Activated T-cell treated with anti-CD3 and anti-CD28 coated beads, Interleukin-2, amount 50 U/mL, for 72 hours (primary cell): ENCODE data around the gene SYT13. TPM values are rescaled to one million over a fixed set of nuclear protein-coding genes. Genes with fewer than 3 reads are reported as not detected.

Experiments used
- ATAC-seq, 2 donors: fragments of 150-1000 bp; cut with Tn5 transposase; replicated peaks in 1 of 2; 2 replicates each; pipeline ENCODE4 v1.10.0; 2021; ENCODE audit warnings: moderate library complexity in 2 of 2, mild to moderate bottlenecking in 1 of 2
- DNase-seq, 2 donors: peaks; one replicate each; pipeline ENCODE4 v3.0.0; 2021 to 2022; ENCODE audit warnings: mixed read lengths in 1 of 2
- H3K27ac Mint-ChIP-seq: one replicate; pipeline ENCODE4 v1.8.0; 2022; ENCODE audit warnings: mild to moderate bottlenecking, moderate library complexity, mixed read lengths
- H3K27me3 Mint-ChIP-seq: one replicate; pipeline ENCODE4 v1.8.0; 2022; ENCODE audit warnings: low read depth, mixed read lengths
- H3K36me3 Mint-ChIP-seq, 2 donors: one replicate each; pipeline ENCODE4 v1.8.0; 2022; ENCODE audit warnings: mixed read lengths in 2 of 2, mild to moderate bottlenecking in 1 of 2; ENCODE audit not compliant: insufficient read depth in 2 of 2
- H3K4me1 Mint-ChIP-seq: one replicate; pipeline ENCODE4 v1.8.0; 2022; ENCODE audit warnings: low read depth, mixed read lengths
- H3K4me3 Mint-ChIP-seq, 2 donors: one replicate each; pipeline ENCODE4 v1.8.0; 2022; ENCODE audit warnings: mild to moderate bottlenecking in 2 of 2, mixed read lengths in 2 of 2, moderate library complexity in 2 of 2
- H3K9me3 Mint-ChIP-seq, 2 donors: one replicate each; pipeline ENCODE4 v1.8.0; 2022; ENCODE audit warnings: mixed read lengths in 2 of 2
- total RNA-seq, 2 donors: library from RNA; stranded (reverse); gene quantifications; one replicate each; pipeline ENCODE4 v1.2.3, GENCODE V29; 2022

Gene SYT13
- total RNA-seq, 2 donors from 2014 or later: not detected

DNA sequence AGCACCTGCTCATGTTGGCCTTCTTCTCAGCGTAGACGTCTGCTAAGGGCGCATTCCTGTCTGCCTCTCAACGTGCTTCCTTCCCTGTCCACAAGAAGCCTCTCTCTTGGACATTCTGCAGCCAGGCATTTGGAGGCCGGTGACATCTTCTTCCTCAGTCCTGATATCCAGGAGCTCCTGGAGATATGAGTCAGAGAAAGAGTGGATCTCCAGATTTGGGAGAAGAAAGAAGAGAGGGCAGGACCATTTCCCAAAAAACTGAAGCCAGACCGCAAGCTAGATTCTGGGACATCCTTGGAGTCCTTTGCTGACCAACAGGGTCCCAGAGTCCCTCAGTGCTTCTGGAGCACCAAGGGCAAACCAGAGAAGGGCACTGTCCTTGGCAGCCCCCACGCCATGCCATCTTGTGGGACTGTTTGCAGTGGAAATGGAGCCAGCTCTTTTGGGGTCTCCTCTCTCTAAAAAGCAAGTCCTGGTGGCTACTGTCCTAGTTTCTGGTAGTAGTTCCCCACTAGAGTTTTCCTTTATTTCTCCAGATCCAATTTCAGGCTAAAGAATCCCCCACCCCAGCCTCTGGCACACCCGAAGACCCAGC, 36.1 kb upstream of the SYT13 start:
- ATAC-seq (no peak), DNase-seq (no peak)
- Mint-ChIP-seq H3K9me3 (peaks cover 0 to 3% of the 10 kb centered on the region in 2 donors), H3K27me3 (peaks cover 22% of the 10 kb centered on the region), H3K4me1 (no peaks in the 10 kb centered on the region), H3K36me3 (peaks cover 0 to 2% of the 10 kb centered on the region in 2 donors), H3K4me3 (no peak overlapping the region), H3K27ac (no peak overlapping the region)

DNA sequence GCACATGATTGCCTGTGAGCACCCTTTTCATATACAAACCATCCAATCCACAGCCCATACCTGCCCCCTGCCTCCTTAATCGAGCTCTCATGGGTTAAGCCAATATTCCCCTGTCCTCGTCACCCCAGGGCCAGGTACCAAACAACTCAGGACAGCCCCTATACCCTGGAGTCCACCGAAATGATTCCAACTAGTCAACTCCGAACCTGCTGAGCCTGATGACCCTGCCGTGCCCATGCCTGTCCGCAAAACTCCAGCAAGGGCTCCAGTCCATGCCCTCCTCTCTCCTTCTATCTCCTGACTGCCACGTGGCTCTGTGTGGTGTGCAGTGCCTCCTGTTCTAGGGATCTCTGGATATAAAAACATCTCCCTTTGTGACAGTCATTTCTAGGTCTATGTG, 35.5 kb upstream of the SYT13 start:
- no peaks in the 10 kb centered on the region for H3K9me3 Mint-ChIP-seq
- no peaks in the 10 kb centered on the region for H3K4me1 Mint-ChIP-seq
- no peaks in the 10 kb centered on the region for H3K36me3 Mint-ChIP-seq

DNA sequence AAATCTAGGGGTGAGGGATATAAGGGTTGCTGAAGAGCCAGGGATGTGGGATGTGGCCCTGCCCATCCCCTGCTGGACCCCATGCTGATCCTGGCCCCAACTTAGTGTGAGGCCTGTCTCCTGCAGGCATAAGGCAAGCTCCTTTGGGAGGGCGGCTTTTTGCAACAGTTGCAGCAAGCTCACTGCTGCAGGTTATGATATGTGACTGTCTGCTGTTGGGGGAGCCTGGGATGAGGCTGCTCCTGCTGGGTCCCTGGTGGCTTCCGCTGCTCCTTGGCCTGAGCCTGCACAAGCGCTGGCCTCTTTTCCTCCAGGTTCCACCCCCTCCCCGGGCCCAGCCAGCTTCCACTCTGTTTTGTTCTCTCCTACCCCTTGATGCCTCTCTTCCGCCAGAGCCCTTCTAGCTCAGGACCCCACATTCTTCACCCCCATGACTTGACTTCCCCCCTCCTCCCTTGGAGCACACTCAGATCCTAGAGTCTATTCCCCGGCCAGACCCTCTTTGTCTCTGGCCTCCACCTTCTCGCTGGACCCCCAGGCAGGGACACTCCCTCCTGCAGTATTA, 35.0 kb upstream of the SYT13 start:
- ATAC-seq (no peak), DNase-seq (no peak)
- H3K36me3 Mint-ChIP-seq: no peaks in the 10 kb centered on the region
- no peaks in the 10 kb centered on the region for H3K4me1 Mint-ChIP-seq
- no peak overlapping the region for H3K27ac Mint-ChIP-seq
- H3K9me3 Mint-ChIP-seq: no peaks in the 10 kb centered on the region
- peaks cover 22% of the 10 kb centered on the region for H3K27me3 Mint-ChIP-seq
- no peak overlapping the region for H3K4me3 Mint-ChIP-seq

More for the DNA sequence above, 35.5 kb upstream of the SYT13 start:
- no peak for ATAC-seq
- peaks cover 20% of the 10 kb centered on the region for H3K27me3 Mint-ChIP-seq
- H3K27ac Mint-ChIP-seq: no peak overlapping the region
- H3K4me3 Mint-ChIP-seq: no peak overlapping the region
- no peak for DNase-seq

DNA sequence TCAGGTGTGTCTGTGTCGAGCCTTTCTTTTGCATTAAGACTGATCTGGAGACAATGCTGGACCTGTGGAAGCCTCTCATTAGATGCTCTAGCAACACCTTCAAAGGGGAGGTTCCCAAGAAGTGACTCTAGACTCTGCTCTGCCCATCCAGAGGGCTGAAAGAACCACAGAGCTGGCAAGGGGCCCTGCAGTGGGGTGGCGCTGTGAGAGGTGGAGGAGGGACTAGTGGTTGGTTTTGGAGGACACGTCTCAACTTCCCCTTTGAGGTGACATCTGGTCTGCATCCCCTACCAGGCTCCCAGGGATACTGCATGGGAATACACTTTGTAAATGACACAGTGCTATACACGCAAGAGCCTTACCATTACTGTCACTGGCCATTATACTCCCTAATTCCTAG, 34.2 kb upstream of the SYT13 start:
- Mint-ChIP-seq H3K9me3 (no peaks in the 10 kb centered on the region), H3K36me3 (no peaks in the 10 kb centered on the region), H3K4me3 (no peak overlapping the region), H3K4me1 (no peaks in the 10 kb centered on the region), H3K27me3 (peaks cover 19% of the 10 kb centered on the region), H3K27ac (no peak overlapping the region)
- ATAC-seq: no peak
- no peak for DNase-seq

DNA sequence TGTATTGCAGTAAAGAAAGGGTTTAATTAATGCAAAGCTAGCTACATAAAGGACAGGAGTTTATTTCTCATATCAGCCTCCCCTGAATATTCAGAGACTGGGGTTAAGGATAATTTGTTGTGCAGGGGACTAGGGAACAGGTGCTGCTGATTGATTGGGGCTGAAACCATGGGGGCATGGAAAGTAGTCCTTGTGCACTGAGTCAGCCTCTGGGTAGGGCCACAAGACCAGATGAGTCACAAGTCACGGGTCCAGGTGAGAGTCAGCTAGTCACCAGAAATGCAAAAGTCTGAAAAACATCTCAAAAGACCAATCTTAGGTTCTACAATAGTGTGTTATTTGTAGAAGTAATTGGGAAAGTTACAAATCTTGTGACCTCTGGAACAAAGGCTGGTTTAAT, 32.9 kb upstream of the SYT13 start:
- Mint-ChIP-seq H3K4me3 (no peak overlapping the region), H3K27me3 (peaks cover 28% of the 10 kb centered on the region), H3K27ac (no peak overlapping the region), H3K4me1 (no peaks in the 10 kb centered on the region), H3K9me3 (no peaks in the 10 kb centered on the region), H3K36me3 (no peaks in the 10 kb centered on the region)
- DNase-seq: peak in 1 of 2 donors; percentile 6
- peak; percentile 52 to 58 for ATAC-seq

DNA sequence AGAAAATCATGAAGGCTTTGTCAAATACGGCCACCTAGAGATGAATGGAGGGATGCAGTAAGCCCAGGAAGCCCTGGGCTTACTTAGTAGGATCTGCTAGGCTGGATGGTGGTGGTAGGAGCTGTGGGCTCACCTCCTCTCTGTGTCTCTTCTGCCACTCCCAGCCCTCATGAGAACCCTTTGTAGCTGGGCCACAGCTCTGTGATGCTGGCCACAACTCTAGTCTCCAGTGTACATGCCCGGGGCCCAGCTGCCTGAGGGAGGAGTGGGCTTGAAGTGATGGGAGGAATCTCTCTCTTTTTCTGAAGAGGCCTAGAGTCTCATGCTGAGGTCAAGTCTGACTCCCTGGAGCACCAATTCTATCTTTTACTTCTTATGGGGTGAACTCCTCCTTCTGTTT, 32.4 kb upstream of the SYT13 start:
- H3K4me3 Mint-ChIP-seq: no peak overlapping the region
- no peak overlapping the region for H3K27ac Mint-ChIP-seq
- H3K27me3 Mint-ChIP-seq: peaks cover 29% of the 10 kb centered on the region
- H3K4me1 Mint-ChIP-seq: no peaks in the 10 kb centered on the region
- no peaks in the 10 kb centered on the region for H3K36me3 Mint-ChIP-seq
- no peak for ATAC-seq
- H3K9me3 Mint-ChIP-seq: no peaks in the 10 kb centered on the region
- no peak for DNase-seq

DNA sequence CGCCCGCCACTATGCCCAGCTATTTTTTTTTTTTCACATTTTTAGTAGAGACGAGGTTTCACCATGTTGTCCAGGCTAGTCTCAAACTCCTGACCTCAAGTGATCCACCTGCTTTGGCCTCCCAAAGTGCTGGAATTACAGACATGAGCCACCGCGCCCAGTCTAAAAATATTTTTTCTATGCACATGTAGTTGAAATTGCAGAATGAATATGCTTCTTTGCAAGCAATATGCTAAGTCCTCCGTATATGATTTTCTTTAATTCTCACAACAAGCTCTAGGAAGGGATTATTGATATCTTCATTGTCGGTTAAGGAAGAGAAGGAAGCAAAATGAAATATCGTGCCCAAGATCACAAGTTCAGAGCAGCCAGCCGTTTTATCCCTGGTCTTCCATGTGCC, 30.1 kb upstream of the SYT13 start:
- Mint-ChIP-seq H3K27ac (no peak overlapping the region), H3K27me3 (peaks cover 33% of the 10 kb centered on the region), H3K9me3 (no peaks in the 10 kb centered on the region), H3K4me1 (no peaks in the 10 kb centered on the region), H3K36me3 (no peaks in the 10 kb centered on the region), H3K4me3 (no peak overlapping the region)
- DNase-seq: no peak
- no peak for ATAC-seq

DNA sequence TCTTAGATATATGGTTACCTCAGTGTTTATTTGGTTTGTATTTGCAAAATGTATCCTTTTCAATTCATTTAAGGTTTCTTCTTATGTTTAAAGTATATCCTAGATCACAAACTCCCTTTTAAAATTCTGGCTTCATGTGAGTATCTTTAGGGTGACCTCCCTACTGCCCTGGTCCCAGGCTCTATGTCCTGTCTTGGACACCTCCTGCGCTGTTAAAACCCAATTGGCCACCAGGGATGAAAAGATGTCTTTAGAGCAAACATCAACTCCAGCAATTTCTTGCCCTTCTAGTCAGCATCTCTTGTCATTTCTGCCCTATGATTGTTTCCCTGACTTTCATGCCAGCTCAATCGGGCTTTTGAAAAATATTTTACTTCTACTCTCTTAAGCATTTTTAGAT, 28.8 kb upstream of the SYT13 start:
- no peak overlapping the region for H3K27ac Mint-ChIP-seq
- no peaks in the 10 kb centered on the region for H3K36me3 Mint-ChIP-seq
- no peaks in the 10 kb centered on the region for H3K9me3 Mint-ChIP-seq
- H3K27me3 Mint-ChIP-seq: peaks cover 33% of the 10 kb centered on the region
- H3K4me1 Mint-ChIP-seq: no peaks in the 10 kb centered on the region
- DNase-seq: no peak
- ATAC-seq: no peak
- H3K4me3 Mint-ChIP-seq: no peak overlapping the region

DNA sequence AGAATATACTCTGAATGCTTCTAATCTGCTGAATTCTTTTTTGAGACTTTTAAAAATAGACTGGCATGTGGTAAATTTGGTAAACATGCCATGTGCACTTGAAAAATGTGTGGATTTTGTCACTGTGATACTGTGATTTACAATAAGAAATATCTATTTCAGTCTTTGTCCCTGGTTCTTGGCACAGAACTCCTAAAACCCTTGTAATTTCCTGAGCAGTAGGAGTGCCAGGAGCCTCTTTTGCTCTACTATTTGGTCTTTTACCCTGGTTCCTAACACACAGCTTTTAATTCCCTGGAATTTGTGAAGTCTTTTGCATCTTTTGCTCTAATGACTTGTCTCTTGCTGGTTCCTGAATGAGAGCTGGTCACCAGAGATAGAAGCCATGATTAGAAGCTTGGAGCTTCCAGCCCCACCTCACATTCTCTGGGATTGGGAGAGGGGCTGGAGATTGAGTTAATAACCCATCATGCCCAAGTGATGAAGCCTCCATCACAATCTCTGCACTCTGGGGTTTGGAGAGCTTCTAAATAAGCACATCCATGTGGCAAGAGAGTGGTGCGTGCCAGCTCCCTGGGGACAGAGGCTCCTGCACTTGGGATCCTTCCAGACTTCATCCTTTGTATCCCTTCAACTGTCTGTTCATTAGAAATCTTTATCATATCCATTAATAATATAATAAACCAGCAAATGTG, 27.2 kb upstream of the SYT13 start:
- DNase-seq (no peak), ATAC-seq (no peak)
- Mint-ChIP-seq H3K4me1 (no peaks in the 10 kb centered on the region), H3K27ac (no peak overlapping the region), H3K4me3 (no peak overlapping the region), H3K27me3 (peaks cover 33% of the 10 kb centered on the region), H3K36me3 (no peaks in the 10 kb centered on the region), H3K9me3 (no peaks in the 10 kb centered on the region)

DNA sequence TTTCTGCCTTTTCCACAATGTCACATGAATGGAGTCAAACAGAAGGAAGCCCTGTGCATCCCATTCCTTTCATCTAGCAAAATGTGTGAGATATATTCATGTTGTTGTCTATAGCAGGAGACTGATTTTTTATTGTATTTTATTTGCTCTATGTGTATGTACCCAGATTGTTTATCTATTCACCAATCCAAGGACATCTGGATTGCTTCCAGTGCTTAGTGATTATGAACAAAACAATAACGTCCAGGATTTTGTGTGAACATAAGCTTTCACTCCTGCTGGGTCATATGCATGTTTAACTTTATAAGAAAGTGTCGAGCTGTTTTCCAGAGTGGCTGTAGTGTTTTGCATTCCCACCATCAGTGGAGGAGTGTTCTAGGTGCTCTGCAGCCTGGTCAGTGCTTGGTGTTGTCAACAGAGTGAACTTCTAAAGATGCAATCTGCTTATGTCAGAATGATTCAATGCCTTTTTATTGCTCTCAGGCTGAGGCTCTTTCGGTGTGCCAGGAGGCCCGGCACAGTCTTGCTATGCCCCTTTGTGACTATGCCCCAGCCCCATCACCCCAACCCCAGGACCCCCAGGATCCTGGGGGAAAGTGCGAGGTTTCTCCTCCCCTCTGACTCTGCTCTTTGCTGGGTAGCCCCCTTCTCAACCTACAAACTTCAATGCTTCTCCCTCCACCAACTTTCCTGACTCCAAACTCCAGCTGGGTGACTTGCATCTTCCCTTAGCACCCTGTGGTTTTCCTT, 19.9 kb upstream of the SYT13 start:
- H3K36me3 Mint-ChIP-seq: no peaks in the 10 kb centered on the region
- no peaks in the 10 kb centered on the region for H3K9me3 Mint-ChIP-seq
- H3K27me3 Mint-ChIP-seq: no peaks in the 10 kb centered on the region
- no peaks in the 10 kb centered on the region for H3K4me1 Mint-ChIP-seq
- no peak for DNase-seq
- no peak for ATAC-seq
- no peak overlapping the region for H3K27ac Mint-ChIP-seq
- no peak overlapping the region for H3K4me3 Mint-ChIP-seq

DNA sequence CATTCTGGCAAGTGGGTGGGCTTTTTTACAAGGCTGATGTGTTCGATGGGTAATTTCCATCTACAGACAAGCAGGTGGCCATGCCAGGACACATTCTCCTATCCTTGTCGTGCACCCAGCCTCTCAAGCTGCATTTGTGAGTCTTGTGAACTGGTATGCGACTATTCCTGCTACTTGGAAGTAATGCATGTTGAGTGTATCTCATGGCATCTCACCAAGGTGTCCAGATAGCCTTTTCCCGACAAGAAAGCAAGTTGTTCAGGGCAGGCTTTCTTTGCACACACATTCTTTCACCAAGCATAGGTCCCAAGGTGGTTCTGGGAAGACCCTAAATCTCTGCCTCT, 18.8 kb upstream of the SYT13 start:
- Mint-ChIP-seq H3K27ac (no peak overlapping the region), H3K36me3 (no peaks in the 10 kb centered on the region), H3K4me3 (no peak overlapping the region), H3K4me1 (no peaks in the 10 kb centered on the region), H3K9me3 (no peaks in the 10 kb centered on the region), H3K27me3 (no peaks in the 10 kb centered on the region)
- no peak for DNase-seq
- ATAC-seq: no peak

DNA sequence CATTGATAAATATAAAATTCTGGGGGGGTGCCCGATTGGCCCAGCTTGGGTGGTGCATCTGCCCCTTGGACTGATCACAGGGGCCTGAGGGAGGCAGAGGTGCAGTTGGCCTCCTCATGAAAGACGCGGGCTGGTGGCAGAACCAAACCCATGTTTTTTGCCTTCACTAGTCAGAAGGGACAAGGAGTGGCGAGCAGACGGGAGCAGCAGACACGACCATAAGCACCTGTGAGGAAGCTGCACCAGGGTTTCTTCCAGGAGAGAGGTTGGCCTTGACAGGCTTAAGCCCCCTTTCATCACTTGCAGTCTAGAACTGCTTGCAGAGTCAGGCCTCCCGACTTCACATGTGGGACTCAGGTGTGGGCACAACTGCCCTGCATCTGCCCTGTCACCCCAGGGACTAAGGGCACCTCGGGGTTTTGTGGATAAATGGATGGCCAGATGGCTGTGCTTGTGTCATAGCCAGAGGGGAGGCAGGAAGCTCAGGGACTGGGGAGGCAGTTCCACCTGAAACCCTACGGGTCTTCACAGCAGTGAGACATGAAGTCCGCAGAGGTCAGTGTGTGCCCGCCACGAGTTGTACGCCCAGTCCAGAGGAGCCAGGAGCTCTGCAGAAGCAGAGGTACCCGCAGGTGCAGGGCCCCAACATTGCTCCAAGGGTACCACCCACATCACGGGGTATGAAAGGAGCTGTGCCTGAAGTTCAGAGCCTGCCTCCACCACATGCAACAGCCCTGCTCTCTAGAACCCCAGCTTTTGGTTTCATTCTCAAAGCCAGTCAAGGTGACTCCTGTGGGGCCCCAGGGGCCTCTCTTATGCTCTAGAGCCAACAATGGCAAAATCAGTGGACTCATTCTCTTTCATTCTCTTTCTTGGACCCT, 18.2 kb upstream of the SYT13 start:
- Mint-ChIP-seq H3K27me3 (no peaks in the 10 kb centered on the region), H3K27ac (no peak overlapping the region), H3K36me3 (no peaks in the 10 kb centered on the region), H3K4me3 (no peak overlapping the region), H3K4me1 (no peaks in the 10 kb centered on the region), H3K9me3 (no peaks in the 10 kb centered on the region)
- ATAC-seq: no peak
- no peak for DNase-seq

DNA sequence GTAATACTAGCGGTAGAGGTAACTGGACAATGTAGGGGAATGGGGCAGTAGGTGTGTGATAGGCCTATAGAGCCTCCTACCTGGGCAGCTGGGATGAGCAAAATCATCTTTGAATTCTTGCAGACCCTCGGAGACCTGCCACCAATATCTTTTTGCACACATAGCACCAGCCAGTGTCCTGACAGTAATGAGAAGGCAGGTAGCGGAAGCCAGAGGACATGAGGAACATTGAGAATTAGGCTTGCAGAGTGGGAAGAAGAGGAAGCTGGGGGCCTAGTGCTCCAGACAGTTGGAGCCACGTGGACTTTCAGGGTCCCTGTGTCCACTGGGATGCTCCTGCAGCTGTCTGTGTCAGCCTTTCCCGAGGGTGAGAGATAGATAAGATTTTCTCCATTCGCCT, 17.2 kb upstream of the SYT13 start:
- H3K4me3 Mint-ChIP-seq: no peak overlapping the region
- no peaks in the 10 kb centered on the region for H3K4me1 Mint-ChIP-seq
- DNase-seq (no peak), ATAC-seq (no peak)
- no peak overlapping the region for H3K27ac Mint-ChIP-seq
- H3K9me3 Mint-ChIP-seq: no peaks in the 10 kb centered on the region
- no peaks in the 10 kb centered on the region for H3K27me3 Mint-ChIP-seq
- H3K36me3 Mint-ChIP-seq: no peaks in the 10 kb centered on the region
